ENCODE results near the gene THBS1. TPM values are rescaled to one million over a fixed set of nuclear protein-coding genes. Genes with fewer than 3 reads are reported as not detected.

THBS1 gene
- total RNA-seq, 2 donors from 2014 or later, result 13.9 to 16.5 TPM

GRCh38 chr15:39622660-39623516 lies 42.0 kb downstream of the THBS1 start:
- no peak overlapping the region for H3K27ac ChIP-seq (ENCODE audit: low read depth, low read length)
- no peak overlapping the region for H3K4me3 Mint-ChIP-seq
- no peaks in the 10 kb centered on the region for H3K36me3 ChIP-seq (ENCODE audit: control insufficient read depth, insufficient read depth, low read length)
- 88 to 93% methylated on average over 3 to 5 of the region's 6 CpGs for WGBS, 2 experiments (ENCODE audit: insufficient coverage in 1 of 2, insufficient read length in 1 of 2)
- no peak overlapping the region for H3K27ac Mint-ChIP-seq
- H3K9me3 Mint-ChIP-seq, result peaks cover 14% of the 10 kb centered on the region
- H3K9ac ChIP-seq (ENCODE audit: extremely low read depth, low read length, poor library complexity, severe bottlenecking), result no peak overlapping the region
- no peaks in the 10 kb centered on the region for H3K4me1 ChIP-seq (ENCODE audit: control insufficient read depth, insufficient read depth, low read length)
- H3K9me3 ChIP-seq (ENCODE audit: control insufficient read depth, low read length), result peaks cover 16% of the 10 kb centered on the region
- peaks cover 6% of the 10 kb centered on the region for H3K4me1 Mint-ChIP-seq
- H3K27me3 Mint-ChIP-seq (ENCODE audit: insufficient read depth), result no peaks in the 10 kb centered on the region
- H3K36me3 Mint-ChIP-seq (ENCODE audit: low read depth), result no peaks in the 10 kb centered on the region
- H3K27me3 ChIP-seq (ENCODE audit: control insufficient read depth, insufficient read depth, low read length, poor library complexity, severe bottlenecking), result no peaks in the 10 kb centered on the region
- H3K4me3 ChIP-seq (ENCODE audit: low read length), result no peak overlapping the region
- DNase-seq, result no peak
- no peak for TF ChIP-seq CTCF (conservative IDR thresholded peaks at IDR 0.05)

- Histone ChIP-seq H3K27me3 (ENCODE audit: control insufficient read depth, insufficient read depth, low read length, poor library complexity, severe bottlenecking) (no peaks in the 10 kb centered on the region), H3K4me3 (ENCODE audit: low read length) (no peak overlapping the region), H3K9ac (ENCODE audit: extremely low read depth, low read length, poor library complexity, severe bottlenecking) (no peak overlapping the region), H3K27ac (ENCODE audit: low read depth, low read length) (no peak overlapping the region), H3K9me3 (ENCODE audit: control insufficient read depth, low read length) (peaks cover 16% of the 10 kb centered on the region), H3K4me1 (ENCODE audit: control insufficient read depth, insufficient read depth, low read length) (no peaks in the 10 kb centered on the region), H3K36me3 (ENCODE audit: control insufficient read depth, insufficient read depth, low read length) (no peaks in the 10 kb centered on the region)
- TF ChIP-seq CTCF (conservative IDR thresholded peaks at IDR 0.05), result no peak
- Mint-ChIP-seq H3K4me1 (peaks cover 10% of the 10 kb centered on the region), H3K27me3 (ENCODE audit: insufficient read depth) (no peaks in the 10 kb centered on the region), H3K36me3 (ENCODE audit: low read depth) (no peaks in the 10 kb centered on the region), H3K9me3 (peaks cover 14% of the 10 kb centered on the region), H3K27ac (no peak overlapping the region), H3K4me3 (no peak overlapping the region)
- WGBS, 2 experiments (ENCODE audit: insufficient coverage in 1 of 2, insufficient read length in 1 of 2), result 94 to 100% methylated on average over 4 of the region's 4 CpGs
- DNase-seq, result no peak
Measured at GRCh38 chr15:39623529-39623931, 42.7 kb downstream of the THBS1 start.

- Histone ChIP-seq H3K4me3 (ENCODE audit: low read length) (no peak overlapping the region), H3K4me1 (ENCODE audit: control insufficient read depth, insufficient read depth, low read length) (no peaks in the 10 kb centered on the region), H3K9ac (ENCODE audit: extremely low read depth, low read length, poor library complexity, severe bottlenecking) (no peak overlapping the region), H3K9me3 (ENCODE audit: control insufficient read depth, low read length) (peaks cover 16% of the 10 kb centered on the region), H3K27ac (ENCODE audit: low read depth, low read length) (no peak overlapping the region), H3K27me3 (ENCODE audit: control insufficient read depth, insufficient read depth, low read length, poor library complexity, severe bottlenecking) (no peaks in the 10 kb centered on the region), H3K36me3 (ENCODE audit: control insufficient read depth, insufficient read depth, low read length) (no peaks in the 10 kb centered on the region)
- no peak overlapping the region for H3K27ac Mint-ChIP-seq
- peaks cover 10% of the 10 kb centered on the region for H3K4me1 Mint-ChIP-seq
- H3K36me3 Mint-ChIP-seq (ENCODE audit: low read depth), result no peaks in the 10 kb centered on the region
- TF ChIP-seq CTCF (conservative IDR thresholded peaks at IDR 0.05), result no peak
- H3K4me3 Mint-ChIP-seq, result no peak overlapping the region
- WGBS, 2 experiments (ENCODE audit: insufficient coverage in 1 of 2, insufficient read length in 1 of 2), result 80 to 95% methylated on average over 1 to 6 of the region's 6 CpGs
- H3K27me3 Mint-ChIP-seq (ENCODE audit: insufficient read depth), result no peaks in the 10 kb centered on the region
- DNase-seq, result no peak
- peaks cover 14% of the 10 kb centered on the region for H3K9me3 Mint-ChIP-seq
Measured at GRCh38 chr15:39624806-39625205, 43.9 kb downstream of the THBS1 start.
